Adrenal gland (tissue), 5 donors: ENCODE results near the gene COA1.

Experiments
- CTCF ChIP-seq, 6 experiments: fragments of 450-650 bp in 4 of 6; fragments of 200-600 bp in 2 of 6; sonication (generic) in 1 of 6; IDR thresholded peaks; 1 replicate in 5 of 6; 2 replicates in 1 of 6; pipeline versions ENCODE4 v1.5.1 to v1.8.0; 2016 to 2021; ENCODE audit warnings: antibody characterized with exemption in 6 of 6, mild to moderate bottlenecking in 2 of 6, moderate library complexity in 1 of 6
- POLR2A ChIP-seq, 2 donors: fragments of 450-650 bp; IDR thresholded peaks; one replicate each; pipeline ENCODE4 v1.6.1; 2017; ENCODE audit warnings: antibody characterized with exemption in 2 of 2, mild to moderate bottlenecking in 2 of 2, moderate library complexity in 1 of 2
- donor health status: DM: no; HTN: no; CAD: no.

- TF ChIP-seq CTCF (IDR thresholded peaks at IDR 0.05), result no peak
- no peak for TF ChIP-seq POLR2A (IDR thresholded peaks at IDR 0.05)
These were observed 99.5 kb downstream of the COA1 start for GRCh38 chr7:43629857-43630256.
